Globus pallidus (tissue), 1 donor: ENCODE measurements around the gene SYCN.

ENCODE experiments used
- DNase-seq: peaks from one replicate; pipeline ENCODE4 v3.0.0-alpha.2; 2015; ENCODE audit warnings: low spot score

Gene SYCN

GRCh38 chr19:39155741-39156140 lies 48.3 kb downstream of the SYCN start:
- no peak for DNase-seq

GRCh38 chr19:39155114-39155700 lies 48.9 kb downstream of the SYCN start:
- no peak for DNase-seq

- no peak for DNase-seq
Measured at GRCh38 chr19:39154629-39155100, 49.4 kb downstream of the SYCN start.

GRCh38 chr19:39154100-39154628 lies 49.9 kb downstream of the SYCN start:
- no peak for DNase-seq
